CD4-positive, alpha-beta memory T cell (primary cell): ENCODE data around the gene SLC38A5. TPM values are rescaled to one million over a fixed set of nuclear protein-coding genes. Genes with fewer than 3 reads are reported as not detected.
"Not testable (repeated sequence)": the region's sequence is repeated elsewhere in the genome, so short reads cannot be mapped to it uniquely, and the experiment has no call there.

ENCODE experiments used
- CTCF ChIA-PET: fragments of 350-600 bp; sonication (Branson Sonifier 250); formaldehyde crosslinking; loops from one replicate; lab custom pipeline; 2021; ENCODE audit warnings: inconsistent platforms; ENCODE audit not compliant: partially characterized antibody; lab: Charles Lee
- POLR2A ChIA-PET: fragments of 350-600 bp; sonication (Branson Sonifier 250); formaldehyde crosslinking; loops from one replicate; lab custom pipeline; 2021; ENCODE audit not compliant: partially characterized antibody; lab: Charles Lee
- DNase-seq, 5 donors: peaks; one replicate each; pipeline versions ENCODE4 v3.0.0 to v3.0.0-alpha.2; 2020 to 2022; ENCODE audit warnings: mixed read lengths in 1 of 5
- H3K27ac ChIP-seq: one replicate; pipeline ENCODE4 v1.7.0; 2013; ENCODE audit warnings: low read depth, low read length
- H3K27me3 ChIP-seq: 2 replicates; pipeline ENCODE4 v1.7.0; 2013; ENCODE audit warnings: mild to moderate bottlenecking, low read length, moderate library complexity; ENCODE audit not compliant: insufficient read depth
- H3K36me3 ChIP-seq: 2 replicates; pipeline ENCODE4 v1.7.0; 2013; ENCODE audit warnings: mild to moderate bottlenecking, low read length, moderate library complexity; ENCODE audit not compliant: insufficient read depth
- H3K4me1 ChIP-seq: 2 replicates; pipeline ENCODE4 v1.7.0; 2013; ENCODE audit warnings: mild to moderate bottlenecking, low read length, moderate library complexity; ENCODE audit not compliant: insufficient read depth
- H3K4me3 ChIP-seq, 2 donors: one replicate each; pipeline ENCODE4 v1.7.0; 2013; ENCODE audit warnings: low read length in 2 of 2, mild to moderate bottlenecking in 1 of 2
- H3K9me3 ChIP-seq, 2 donors: one replicate each; pipeline ENCODE4 v1.7.0; 2013; ENCODE audit warnings: low read length in 2 of 2, control low read depth in 1 of 2; ENCODE audit not compliant: control insufficient read depth in 1 of 2
- H3K27ac Mint-ChIP-seq, 7 donors: one replicate each; pipeline ENCODE4 v1.8.0; 2020 to 2021; ENCODE audit warnings: mixed read lengths in 7 of 7, mild to moderate bottlenecking in 6 of 7, inconsistent platforms in 3 of 7, moderate library complexity in 3 of 7
- H3K27me3 Mint-ChIP-seq, 2 donors: one replicate each; pipeline ENCODE4 v1.8.0; 2020 to 2021; ENCODE audit warnings: mixed read lengths in 2 of 2
- H3K36me3 Mint-ChIP-seq, 2 donors: one replicate each; pipeline ENCODE4 v1.8.0; 2020 to 2021; ENCODE audit warnings: mixed read lengths in 2 of 2, inconsistent platforms in 1 of 2, mild to moderate bottlenecking in 1 of 2
- H3K4me1 Mint-ChIP-seq, 4 donors: one replicate each; pipeline ENCODE4 v1.8.0; 2020 to 2021; ENCODE audit warnings: mixed read lengths in 4 of 4, mild to moderate bottlenecking in 1 of 4
- H3K4me3 Mint-ChIP-seq, 8 donors: one replicate each; pipeline ENCODE4 v1.8.0; 2020 to 2021; ENCODE audit warnings: mixed read lengths in 8 of 8, mild to moderate bottlenecking in 7 of 8, moderate library complexity in 6 of 8, inconsistent platforms in 3 of 8
- H3K9me3 Mint-ChIP-seq, 8 donors: one replicate each; pipeline ENCODE4 v1.8.0; 2020 to 2021; ENCODE audit warnings: mixed read lengths in 8 of 8, mild to moderate bottlenecking in 5 of 8, inconsistent platforms in 3 of 8, moderate library complexity in 1 of 8
- intact Hi-C: fragments of 100-400 bp; cut with micrococcal nuclease; formaldehyde crosslinking; loops from one replicate; pipeline ENCODE4 v1.15.1; 2023
- polyA plus RNA-seq, 2 donors: library from polyadenylated mRNA; unstranded; fragments of 300-500 nt; fragmentation: Illumina TruSeq; gene quantifications; one replicate each; pipeline ENCODE4 v1.2.3, GENCODE V29; 2021
- total RNA-seq, 2 experiments: library from RNA; stranded (reverse); gene quantifications; one replicate each; pipeline ENCODE4 v1.2.3, GENCODE V29; 2021

SLC38A5 gene
- total and polyA plus RNA-seq, 4 experiments from 2014 or later: 18.4 to 34.0 (median 21.2) TPM

- H3K36me3 ChIP-seq: no peaks in the 10 kb centered on the region
- CTCF ChIA-PET: no interaction called here
Measured at GRCh38 chrX:48456628-48457331, 13.3 kb downstream of the SLC38A5 start.

GRCh38 chrX:48451708-48452107 lies 18.4 kb downstream of the SLC38A5 start:
- intact Hi-C loops: no loop called here
- Histone ChIP-seq H3K9me3 (no peaks in the 10 kb centered on the region), H3K4me3 (no peak overlapping the region), H3K27ac (no peak overlapping the region), H3K36me3 (no peaks in the 10 kb centered on the region), H3K27me3 (no peaks in the 10 kb centered on the region), H3K4me1 (no peaks in the 10 kb centered on the region)
- Mint-ChIP-seq H3K36me3 (peaks cover 0 to 1% of the 10 kb centered on the region in 2 donors), H3K4me3 (no peak overlapping the region), H3K4me1 (no peaks in the 10 kb centered on the region), H3K9me3 (no peaks in the 10 kb centered on the region), H3K27ac (no peak overlapping the region), H3K27me3 (no peaks in the 10 kb centered on the region)
- CTCF ChIA-PET: no interaction called here
- no peak for DNase-seq
- POLR2A ChIA-PET: no interaction called here

More at GRCh38 chrX:48456628-48457331, 13.3 kb downstream of the SLC38A5 start:
- H3K9me3 ChIP-seq: no peaks in the 10 kb centered on the region
- no peak overlapping the region for H3K27ac ChIP-seq
- H3K4me3 Mint-ChIP-seq: peak overlapping the region in 1 of 8 donors; percentile 45
- H3K9me3 Mint-ChIP-seq: no peaks in the 10 kb centered on the region
- H3K36me3 Mint-ChIP-seq: peaks cover 10 to 19% of the 10 kb centered on the region in 2 donors
- intact Hi-C loops: no loop called here
- POLR2A ChIA-PET: interaction anchor here (0.7 kb wide), 1 partner anchor 9 kb away, joined by 4 read pairs; no protein-coding TSS in a partner anchor
- no peaks in the 10 kb centered on the region for H3K27me3 Mint-ChIP-seq
- H3K27ac Mint-ChIP-seq: peak overlapping the region in 3 of 7 donors; percentile 13 to 73 (median 48)
- no peaks in the 10 kb centered on the region for H3K4me1 Mint-ChIP-seq
- no peak for DNase-seq
- H3K4me3 ChIP-seq: no peak overlapping the region
- H3K27me3 ChIP-seq: no peaks in the 10 kb centered on the region
- no peaks in the 10 kb centered on the region for H3K4me1 ChIP-seq

- POLR2A ChIA-PET: no interaction called here
- H3K4me1 Mint-ChIP-seq: no peaks in the 10 kb centered on the region
- no peak overlapping the region for H3K4me3 ChIP-seq
- no peak overlapping the region for H3K4me3 Mint-ChIP-seq
- no peaks in the 10 kb centered on the region for H3K9me3 ChIP-seq
- no peak for DNase-seq
- no peaks in the 10 kb centered on the region for H3K4me1 ChIP-seq
- no peaks in the 10 kb centered on the region for H3K27me3 Mint-ChIP-seq
- H3K36me3 Mint-ChIP-seq: no peaks in the 10 kb centered on the region
- CTCF ChIA-PET: no interaction called here
- no peak overlapping the region for H3K27ac Mint-ChIP-seq
- no peaks in the 10 kb centered on the region for H3K36me3 ChIP-seq
- no peaks in the 10 kb centered on the region for H3K27me3 ChIP-seq
- H3K27ac ChIP-seq: no peak overlapping the region
- intact Hi-C loops: no loop called here
- H3K9me3 Mint-ChIP-seq: no peaks in the 10 kb centered on the region
Measured at GRCh38 chrX:48450076-48450475, 20.0 kb downstream of the SLC38A5 start.

- H3K4me1 Mint-ChIP-seq, H3K36me3 Mint-ChIP-seq, H3K4me3 ChIP-seq, H3K9me3 ChIP-seq, intact Hi-C loops, POLR2A ChIA-PET, H3K9me3 Mint-ChIP-seq, CTCF ChIA-PET, H3K36me3 ChIP-seq, H3K27me3 ChIP-seq, H3K4me3 Mint-ChIP-seq, H3K27ac ChIP-seq, H3K27ac Mint-ChIP-seq, H3K27me3 Mint-ChIP-seq, H3K4me1 ChIP-seq, DNase-seq: not testable (repeated sequence)
Measured at GRCh38 chrX:48447201-48447600, 22.9 kb downstream of the SLC38A5 start.

- peak overlapping the region in 4 of 8 donors; percentile 4 to 56 (median 26) for H3K4me3 Mint-ChIP-seq
- H3K9me3 ChIP-seq, H3K36me3 ChIP-seq, H3K27me3 ChIP-seq, POLR2A ChIA-PET, H3K27me3 Mint-ChIP-seq, H3K36me3 Mint-ChIP-seq, CTCF ChIA-PET, H3K4me3 ChIP-seq, H3K27ac ChIP-seq, intact Hi-C loops: not testable (repeated sequence)
- peaks cover 11% of the 10 kb centered on the region for H3K4me1 ChIP-seq
- H3K27ac Mint-ChIP-seq: peak overlapping the region in 1 of 7 donors; percentile 60
- H3K9me3 Mint-ChIP-seq: peaks cover 0 to 37% (median 29%) of the 10 kb centered on the region in 8 donors
- peaks cover 5 to 25% (median 9%) of the 10 kb centered on the region in 4 donors for H3K4me1 Mint-ChIP-seq
- peak; percentile 10 to 34 (median 29) for DNase-seq
Measured at GRCh38 chrX:48433713-48434112, 36.3 kb downstream of the SLC38A5 start.

- POLR2A ChIA-PET, H3K4me3 Mint-ChIP-seq, H3K27me3 Mint-ChIP-seq, CTCF ChIA-PET, H3K36me3 Mint-ChIP-seq, H3K27me3 ChIP-seq, H3K36me3 ChIP-seq, H3K9me3 ChIP-seq, H3K4me3 ChIP-seq, H3K27ac ChIP-seq, intact Hi-C loops, H3K27ac Mint-ChIP-seq, DNase-seq: not testable (repeated sequence)
- Mint-ChIP-seq H3K4me1 (peaks cover 5 to 30% (median 9%) of the 10 kb centered on the region in 4 donors), H3K9me3 (peaks cover 0 to 21% (median 15%) of the 10 kb centered on the region in 8 donors)
- H3K4me1 ChIP-seq: peaks cover 11% of the 10 kb centered on the region
Measured at GRCh38 chrX:48430166-48430565, 39.9 kb downstream of the SLC38A5 start.

GRCh38 chrX:48429606-48430005 lies 40.5 kb downstream of the SLC38A5 start:
- H3K27me3 Mint-ChIP-seq, H3K4me3 Mint-ChIP-seq, H3K9me3 ChIP-seq, DNase-seq, H3K27me3 ChIP-seq, POLR2A ChIA-PET, H3K27ac Mint-ChIP-seq, H3K27ac ChIP-seq, H3K4me3 ChIP-seq, H3K36me3 Mint-ChIP-seq, intact Hi-C loops, H3K36me3 ChIP-seq, CTCF ChIA-PET: not testable (repeated sequence)
- H3K4me1 Mint-ChIP-seq: peaks cover 4 to 28% (median 9%) of the 10 kb centered on the region in 4 donors
- H3K4me1 ChIP-seq: peaks cover 11% of the 10 kb centered on the region
- peaks cover 0 to 17% (median 11%) of the 10 kb centered on the region in 8 donors for H3K9me3 Mint-ChIP-seq
